Upper lobe of left lung (tissue), 6 donors: ENCODE data around the gene FLNB. TPM values are rescaled to one million over a fixed set of nuclear protein-coding genes. Genes with fewer than 3 reads are reported as not detected.

Source experiments
- ATAC-seq, 2 donors: fragments of 200-7000 bp; cut with Tn5 transposase; one replicate each; pipeline ENCODE4 v1.9.1; 2022; ENCODE audit warnings: mild to moderate bottlenecking in 2 of 2, moderate library complexity in 2 of 2; ENCODE audit not compliant: low FRiP score in 2 of 2
- DNase-seq, 2 donors: peaks; one replicate each; pipeline ENCODE4 v3.0.0-alpha.2; 2019 to 2020
- H3K27ac ChIP-seq, 4 donors: fragments of 200-600 bp; sonication (generic); one replicate each; pipeline ENCODE4 v1.5.1; 2016 to 2019
- H3K27me3 ChIP-seq, 4 donors: fragments of 200-600 bp; sonication (generic); one replicate each; pipeline ENCODE4 v1.5.1; 2017 to 2019
- H3K36me3 ChIP-seq, 4 donors: fragments of 200-600 bp; sonication (generic); one replicate each; pipeline ENCODE4 v1.5.1; 2016 to 2019
- H3K4me1 ChIP-seq, 4 donors: fragments of 200-600 bp; sonication (generic); one replicate each; pipeline ENCODE4 v1.5.1; 2018 to 2019
- H3K4me3 ChIP-seq, 4 donors: fragments of 200-600 bp; sonication (generic); one replicate each; pipeline ENCODE4 v1.5.1; 2017 to 2019; ENCODE audit warnings: mild to moderate bottlenecking in 2 of 4, moderate library complexity in 1 of 4
- H3K9me3 ChIP-seq, 4 donors: fragments of 200-600 bp; sonication (generic); one replicate each; pipeline ENCODE4 v1.5.1; 2018 to 2019
- EP300 ChIP-seq, 4 donors: sonication (generic); formaldehyde crosslinking; IDR thresholded peaks; one replicate each; pipeline ENCODE4 v1.5.1; 2017; ENCODE audit warnings: antibody characterized with exemption in 4 of 4, control low read depth in 2 of 4
- POLR2A ChIP-seq, 4 donors: fragments of 450-650 bp; IDR thresholded peaks; one replicate each; pipeline ENCODE4 v1.5.1; 2016 to 2017; ENCODE audit warnings: antibody characterized with exemption in 4 of 4, mild to moderate bottlenecking in 2 of 4
- POLR2AphosphoS5 ChIP-seq, 2 donors: sonication (generic); formaldehyde crosslinking; IDR thresholded peaks; one replicate each; pipeline ENCODE4 v1.5.1; 2017; ENCODE audit warnings: antibody characterized with exemption in 2 of 2
- WGBS, 2 donors: methylation state at CpG; one replicate each; pipeline ENCODE4 v1.1.5; 2017 to 2018; 5-methylcytosine and 5-hydroxymethylcytosine counted together
- total RNA-seq, 6 donors: library from RNA; depleted of rRNA in 4 of 6; stranded (reverse); fragments of >200 nt in 4 of 6; gene quantifications; one replicate each; pipeline versions ENCODE4 v1.1.0 to v1.2.1, GENCODE V29; 2016 to 2021
- TF ChIP-seq, protein P1 (sequence below), 6 experiments: fragments of 450-650 bp in 4 of 6; fragments of 200-600 bp in 2 of 6; sonication (generic) in 2 of 6; IDR thresholded peaks; one replicate each; pipeline ENCODE4 v1.5.1; 2016 to 2019; ENCODE audit warnings: antibody characterized with exemption in 6 of 6
- donor health status: DM: no; HTN: no; CAD: no; lungs with moderate emphysema.
- donor health status: DM: no; HTN: yes; CAD: no; lungs with severe emphysema.

FLNB gene
- total RNA-seq, 6 donors from 2014 or later: 101 to 193 (median 127) TPM

DNA sequence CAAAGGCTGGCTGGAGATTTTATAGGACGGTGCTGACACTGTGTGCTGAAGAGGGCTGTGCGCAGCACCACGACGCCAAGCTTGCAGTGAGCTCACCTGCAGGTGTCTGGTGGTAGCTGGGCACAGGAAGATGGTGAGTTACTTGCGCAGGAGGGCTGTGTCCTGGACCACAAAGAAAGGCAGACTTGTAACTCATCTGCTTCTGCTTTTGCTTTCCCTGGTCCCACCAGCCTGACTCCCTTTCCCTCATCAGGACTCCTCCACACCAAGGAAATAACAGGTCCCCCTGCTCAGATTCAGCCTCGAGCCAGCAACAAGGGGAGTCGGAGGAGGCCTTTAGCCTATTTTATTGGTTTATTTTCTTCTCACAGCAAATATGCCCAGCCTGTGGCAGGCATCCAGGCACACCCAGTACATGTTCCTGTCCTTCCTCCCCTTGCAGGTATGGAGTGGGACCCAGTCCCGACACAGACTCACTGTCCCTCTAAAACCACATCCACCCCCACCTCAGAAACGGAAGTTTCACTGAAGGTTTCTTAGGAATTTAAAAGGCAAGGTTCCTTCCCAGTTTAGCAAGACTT, 35.6 kb upstream of the FLNB start:
- Histone ChIP-seq H3K27me3 (no peaks in the 10 kb centered on the region), H3K27ac (no peak overlapping the region), H3K9me3 (no peaks in the 10 kb centered on the region), H3K4me1 (peaks cover 10 to 24% (median 17%) of the 10 kb centered on the region in 4 donors), H3K36me3 (no peaks in the 10 kb centered on the region), H3K4me3 (no peak overlapping the region)
- TF ChIP-seq POLR2A (IDR thresholded peaks at IDR 0.05) (no peak), EP300 (IDR thresholded peaks at IDR 0.05) (no peak), POLR2AphosphoS5 (IDR thresholded peaks at IDR 0.05) (no peak)
- TF ChIP-seq, protein P1, sequence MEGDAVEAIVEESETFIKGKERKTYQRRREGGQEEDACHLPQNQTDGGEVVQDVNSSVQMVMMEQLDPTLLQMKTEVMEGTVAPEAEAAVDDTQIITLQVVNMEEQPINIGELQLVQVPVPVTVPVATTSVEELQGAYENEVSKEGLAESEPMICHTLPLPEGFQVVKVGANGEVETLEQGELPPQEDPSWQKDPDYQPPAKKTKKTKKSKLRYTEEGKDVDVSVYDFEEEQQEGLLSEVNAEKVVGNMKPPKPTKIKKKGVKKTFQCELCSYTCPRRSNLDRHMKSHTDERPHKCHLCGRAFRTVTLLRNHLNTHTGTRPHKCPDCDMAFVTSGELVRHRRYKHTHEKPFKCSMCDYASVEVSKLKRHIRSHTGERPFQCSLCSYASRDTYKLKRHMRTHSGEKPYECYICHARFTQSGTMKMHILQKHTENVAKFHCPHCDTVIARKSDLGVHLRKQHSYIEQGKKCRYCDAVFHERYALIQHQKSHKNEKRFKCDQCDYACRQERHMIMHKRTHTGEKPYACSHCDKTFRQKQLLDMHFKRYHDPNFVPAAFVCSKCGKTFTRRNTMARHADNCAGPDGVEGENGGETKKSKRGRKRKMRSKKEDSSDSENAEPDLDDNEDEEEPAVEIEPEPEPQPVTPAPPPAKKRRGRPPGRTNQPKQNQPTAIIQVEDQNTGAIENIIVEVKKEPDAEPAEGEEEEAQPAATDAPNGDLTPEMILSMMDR (IDR thresholded peaks at IDR 0.05): no peak
- WGBS, 2 donors: 63 to 76% methylated on average over 9 of the region's 9 CpGs
- ATAC-seq: no peak
- no peak for DNase-seq

DNA sequence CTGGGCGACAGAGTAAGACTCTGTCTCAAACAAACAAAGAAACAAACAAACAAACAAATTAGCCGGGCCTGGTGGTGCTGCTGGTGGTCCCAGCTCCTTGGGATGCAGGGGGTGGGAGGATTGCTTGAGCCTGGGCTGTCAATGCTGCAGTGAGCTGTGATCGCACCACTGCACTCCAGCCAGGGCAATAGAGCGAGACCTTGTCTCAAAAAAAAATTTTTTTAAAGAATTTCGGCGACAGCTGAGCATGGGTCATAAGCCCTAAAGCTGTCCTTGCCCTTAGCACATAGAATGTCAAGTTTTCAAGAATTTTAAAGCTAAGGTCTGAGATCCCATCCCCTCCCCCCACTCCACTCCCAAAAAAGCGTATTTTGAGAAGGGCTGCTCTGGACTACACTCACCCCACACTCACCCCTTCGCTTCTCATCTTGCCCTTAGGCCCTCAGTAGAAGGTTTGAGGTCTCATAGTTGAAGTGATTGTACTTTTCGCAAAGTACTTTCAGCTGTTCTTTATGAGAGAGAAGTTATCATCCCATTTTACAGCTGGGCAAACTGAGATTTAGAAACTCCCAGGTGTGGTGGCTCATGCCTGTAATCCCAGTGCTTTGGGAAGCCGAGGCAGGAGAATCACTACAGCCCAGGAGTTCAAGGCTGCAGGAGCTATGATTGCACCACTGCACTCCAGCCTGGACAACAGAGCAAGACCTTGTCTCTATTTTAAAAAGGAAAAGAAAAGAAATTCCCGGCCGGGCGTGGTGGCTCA, 34.3 kb upstream of the FLNB start:
- DNase-seq (no peak), ATAC-seq (no peak)
- Histone ChIP-seq H3K27me3 (no peaks in the 10 kb centered on the region), H3K9me3 (no peaks in the 10 kb centered on the region), H3K4me1 (peaks cover 10 to 26% (median 20%) of the 10 kb centered on the region in 4 donors), H3K36me3 (no peaks in the 10 kb centered on the region), H3K27ac (peak overlapping the region in 1 of 4 donors; percentile 17), H3K4me3 (no peak overlapping the region)
- no peak for TF ChIP-seq POLR2AphosphoS5 (IDR thresholded peaks at IDR 0.05)
- WGBS, 2 donors: 96 to 97% methylated on average over 13 of the region's 13 CpGs

DNA sequence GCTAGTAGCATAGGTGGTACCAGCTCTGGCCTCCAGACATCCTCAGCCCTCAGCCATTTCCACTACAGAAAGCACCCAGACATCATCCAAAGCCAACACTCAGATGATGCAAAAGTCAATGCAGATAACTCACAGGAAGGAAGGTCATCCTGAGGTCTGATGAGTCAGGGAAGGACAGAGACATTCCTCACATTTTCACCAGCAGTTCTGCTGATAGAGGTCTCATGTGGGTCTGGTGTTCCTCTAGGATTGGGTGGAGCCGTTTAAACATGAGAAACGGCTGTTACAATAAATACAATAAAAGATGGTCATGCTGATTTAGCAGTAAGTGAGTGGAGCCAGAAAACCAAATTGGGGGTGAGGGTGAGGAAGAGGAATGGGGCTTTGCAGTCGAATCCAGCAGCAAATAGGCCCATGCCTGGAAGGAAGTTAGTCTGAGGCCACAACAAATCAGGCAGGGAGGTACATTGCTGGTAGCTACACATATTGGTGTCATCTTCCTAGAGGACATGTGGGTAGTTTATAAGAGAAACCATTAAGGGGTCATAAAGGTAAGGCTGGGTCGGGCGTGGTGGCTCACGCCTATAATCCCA, 33.3 kb upstream of the FLNB start:
- H3K9me3 ChIP-seq: no peaks in the 10 kb centered on the region
- H3K27me3 ChIP-seq: no peaks in the 10 kb centered on the region
- no peak overlapping the region for H3K4me3 ChIP-seq
- DNase-seq (no peak), ATAC-seq (peak; percentile 47 to 94)
- no peaks in the 10 kb centered on the region for H3K36me3 ChIP-seq
- TF ChIP-seq, protein P1 (IDR thresholded peaks at IDR 0.05): no peak
- TF ChIP-seq POLR2AphosphoS5 (IDR thresholded peaks at IDR 0.05) (peak; percentile 30 to 49), EP300 (IDR thresholded peaks at IDR 0.05) (peak in 2 of 4 donors; percentile 35 to 70)
- H3K4me1 ChIP-seq: peaks cover 10 to 26% (median 20%) of the 10 kb centered on the region in 4 donors
- 60 to 63% methylated on average over 6 of the region's 6 CpGs for WGBS, 2 donors
- H3K27ac ChIP-seq: peak overlapping the region in 1 of 4 donors; percentile 17

DNA sequence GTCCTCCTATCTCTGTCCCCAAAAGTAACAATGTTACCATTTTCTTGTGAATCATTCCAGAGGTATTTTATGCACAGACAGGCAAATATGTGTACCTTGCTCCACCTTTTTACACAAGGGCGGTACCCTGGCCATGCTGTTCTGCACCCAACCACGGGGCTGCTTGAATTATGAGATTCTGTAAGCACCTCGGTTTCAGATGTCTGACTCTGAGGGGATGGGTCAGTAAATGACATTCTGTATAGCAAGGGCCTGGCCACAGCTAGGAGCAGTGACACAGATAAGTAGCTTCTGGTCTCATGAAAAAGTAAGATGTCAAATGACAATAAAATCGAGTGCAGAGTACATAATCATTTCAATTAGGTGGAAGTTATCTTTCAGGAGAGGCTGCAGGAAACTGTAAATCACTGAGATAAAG, 30.4 kb upstream of the FLNB start:
- WGBS, 2 donors: 28 to 48% methylated on average over 4 of the region's 4 CpGs
- Histone ChIP-seq H3K9me3 (no peaks in the 10 kb centered on the region), H3K27ac (no peak overlapping the region), H3K4me3 (no peak overlapping the region), H3K27me3 (no peaks in the 10 kb centered on the region), H3K4me1 (peaks cover 16 to 18% (median 16%) of the 10 kb centered on the region in 4 donors), H3K36me3 (no peaks in the 10 kb centered on the region)
- ATAC-seq (no peak), DNase-seq (no peak)
- TF ChIP-seq POLR2A (IDR thresholded peaks at IDR 0.05): no peak
- TF ChIP-seq, protein P1 (IDR thresholded peaks at IDR 0.05): no peak
- no peak for TF ChIP-seq EP300 (IDR thresholded peaks at IDR 0.05)
- no peak for TF ChIP-seq POLR2AphosphoS5 (IDR thresholded peaks at IDR 0.05)

DNA sequence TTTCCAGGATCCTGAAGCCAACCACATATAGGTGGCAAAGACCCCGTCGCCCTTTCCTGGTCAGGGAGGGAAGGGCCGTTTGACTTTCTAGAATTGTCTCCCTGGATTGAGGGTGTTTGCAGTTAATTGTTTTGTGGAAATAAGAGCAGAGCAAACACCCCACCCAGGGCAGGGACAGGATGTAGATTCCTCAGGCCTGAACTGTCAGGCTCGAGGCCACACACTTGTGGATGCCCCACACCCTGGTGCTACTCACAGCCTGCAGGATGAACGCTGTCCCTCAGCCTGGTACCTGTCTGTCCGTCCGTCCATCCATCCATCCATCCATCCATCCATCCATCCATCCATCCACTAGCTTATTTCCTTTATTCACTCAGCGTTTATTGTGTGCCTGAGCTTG, 29.9 kb upstream of the FLNB start:
- peaks cover 18 to 22% (median 21%) of the 10 kb centered on the region in 4 donors for H3K4me1 ChIP-seq
- no peak for ATAC-seq
- no peaks in the 10 kb centered on the region for H3K36me3 ChIP-seq
- no peak for DNase-seq
- H3K4me3 ChIP-seq: no peak overlapping the region
- WGBS, 2 donors: 59 to 63% methylated on average over 8 of the region's 8 CpGs
- no peaks in the 10 kb centered on the region for H3K9me3 ChIP-seq
- H3K27ac ChIP-seq: no peak overlapping the region
- no peaks in the 10 kb centered on the region for H3K27me3 ChIP-seq
- TF ChIP-seq, protein P1 (IDR thresholded peaks at IDR 0.05): no peak
